Measurements from ENCODE around the gene EXD3. TPM values are rescaled to one million over a fixed set of nuclear protein-coding genes. Genes with fewer than 3 reads are reported as not detected.

The EXD3 gene
- total RNA-seq, 1 experiment from 2014 or later: 1.9 TPM

DNA sequence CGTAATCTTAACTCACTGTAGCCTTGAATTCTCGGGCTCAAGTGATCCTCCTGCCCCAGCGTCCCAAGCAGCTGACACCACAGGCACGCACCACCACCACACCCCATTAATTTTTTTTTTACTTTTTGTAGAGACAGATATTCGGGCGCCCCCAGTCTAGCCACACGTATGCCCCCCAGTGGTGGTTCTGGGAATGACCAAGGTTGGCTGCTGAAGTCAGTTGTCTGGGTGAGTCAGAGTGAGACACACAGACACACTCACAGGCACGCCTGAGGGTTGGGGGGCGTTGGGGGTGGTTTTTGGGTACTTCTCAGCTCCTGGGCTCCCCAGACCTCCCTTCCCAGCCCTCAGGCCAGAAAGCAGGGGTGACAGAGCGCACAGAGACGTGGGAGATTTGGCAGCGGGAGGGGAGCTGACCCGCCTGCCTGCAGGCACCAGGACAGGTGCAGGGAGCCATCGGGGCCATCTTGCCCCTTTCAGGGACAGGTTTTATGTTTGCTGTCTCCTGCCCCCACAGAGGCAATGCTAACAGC lies 22.4 kb upstream of the EXD3 start:
- H3K4me1 ChIP-seq: peaks cover 10% of the 10 kb centered on the region
- H3K9me3 ChIP-seq (replicated peaks): 0 out of 2 replicates have a peak, but pooled peaks cover 2% of the 10 kb centered on the region
- DNase-seq: peak; percentile 84 to 92
- H3K27ac ChIP-seq: no peak overlapping the region
- H3K4me3 ChIP-seq: no peak overlapping the region
- no peaks in the 10 kb centered on the region; the same call in 1 of the 2 replicates for H3K27me3 ChIP-seq
- 0 out of 2 replicates have a peak, but pooled peaks cover 11% of the 10 kb centered on the region for H3K36me3 ChIP-seq

DNA sequence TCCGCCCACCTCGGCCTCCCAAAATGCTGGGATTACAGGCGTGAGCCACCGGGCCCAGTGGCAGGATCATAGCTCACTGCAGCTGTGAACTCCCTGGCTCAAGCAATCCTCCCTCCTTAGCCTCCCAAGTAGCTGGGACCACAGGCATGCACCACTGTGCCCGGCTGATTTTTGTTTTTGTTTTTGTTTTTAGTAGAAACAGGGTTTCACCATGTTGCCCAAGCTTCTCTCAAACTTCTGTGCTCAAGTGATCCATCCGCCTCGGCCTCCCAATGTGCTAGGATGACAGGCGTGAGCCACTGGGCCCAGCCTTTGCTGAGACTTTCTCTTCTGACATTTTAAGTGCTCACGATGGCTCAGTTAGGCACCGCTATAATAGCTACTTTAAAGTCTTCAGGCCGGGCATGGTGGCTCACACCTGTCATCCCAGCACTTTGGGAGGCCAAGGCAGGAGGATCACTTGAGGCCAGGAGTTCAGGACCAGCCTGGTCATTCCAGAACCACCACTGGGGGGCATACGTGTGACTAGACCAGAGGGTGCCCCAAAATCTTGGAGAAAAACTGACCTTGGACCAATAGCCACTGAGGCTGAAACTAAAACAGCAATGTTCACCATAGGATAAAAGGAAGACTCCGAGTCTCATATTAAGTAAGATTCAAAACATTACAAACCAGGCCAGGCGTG lies 21.3 kb upstream of the EXD3 start:
- Histone ChIP-seq H3K4me1 (peaks cover 10% of the 10 kb centered on the region), H3K9me3 (replicated peaks) (0 out of 2 replicates have a peak, but pooled peaks cover 2% of the 10 kb centered on the region), H3K27me3 (no peaks in the 10 kb centered on the region; the same call in 1 of the 2 replicates), H3K4me3 (no peak overlapping the region), H3K36me3 (0 out of 2 replicates have a peak, but pooled peaks cover 2% of the 10 kb centered on the region), H3K27ac (no peak overlapping the region)
- no peak for DNase-seq

DNA sequence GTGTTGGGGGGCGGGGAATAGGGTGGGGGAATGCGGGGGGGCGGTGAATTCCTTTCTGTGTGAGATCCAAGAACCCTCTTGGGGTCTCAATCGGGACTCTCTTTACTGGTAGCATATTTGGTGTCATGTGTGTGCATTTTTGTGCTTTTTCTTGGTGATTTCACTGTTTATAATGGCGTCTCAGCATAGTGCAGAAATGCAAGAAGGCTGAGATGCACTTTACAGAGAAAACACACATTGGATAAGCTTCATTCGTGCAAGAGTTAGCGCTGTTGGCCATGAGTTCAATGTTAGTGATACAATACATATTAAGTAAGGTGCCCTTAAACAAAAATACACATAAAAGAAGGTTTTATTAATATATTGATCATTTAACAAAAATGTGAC lies 19.0 kb upstream of the EXD3 start:
- no peak for DNase-seq
- no peak overlapping the region for H3K27ac ChIP-seq
- H3K4me3 ChIP-seq: no peak overlapping the region
- 0 out of 2 replicates have a peak, but pooled peaks cover 2% of the 10 kb centered on the region for H3K9me3 ChIP-seq (replicated peaks)
- H3K27me3 ChIP-seq: no peaks in the 10 kb centered on the region; the same call in 1 of the 2 replicates
- H3K4me1 ChIP-seq: peaks cover 10% of the 10 kb centered on the region
- no peaks in the 10 kb centered on the region for H3K36me3 ChIP-seq

DNA sequence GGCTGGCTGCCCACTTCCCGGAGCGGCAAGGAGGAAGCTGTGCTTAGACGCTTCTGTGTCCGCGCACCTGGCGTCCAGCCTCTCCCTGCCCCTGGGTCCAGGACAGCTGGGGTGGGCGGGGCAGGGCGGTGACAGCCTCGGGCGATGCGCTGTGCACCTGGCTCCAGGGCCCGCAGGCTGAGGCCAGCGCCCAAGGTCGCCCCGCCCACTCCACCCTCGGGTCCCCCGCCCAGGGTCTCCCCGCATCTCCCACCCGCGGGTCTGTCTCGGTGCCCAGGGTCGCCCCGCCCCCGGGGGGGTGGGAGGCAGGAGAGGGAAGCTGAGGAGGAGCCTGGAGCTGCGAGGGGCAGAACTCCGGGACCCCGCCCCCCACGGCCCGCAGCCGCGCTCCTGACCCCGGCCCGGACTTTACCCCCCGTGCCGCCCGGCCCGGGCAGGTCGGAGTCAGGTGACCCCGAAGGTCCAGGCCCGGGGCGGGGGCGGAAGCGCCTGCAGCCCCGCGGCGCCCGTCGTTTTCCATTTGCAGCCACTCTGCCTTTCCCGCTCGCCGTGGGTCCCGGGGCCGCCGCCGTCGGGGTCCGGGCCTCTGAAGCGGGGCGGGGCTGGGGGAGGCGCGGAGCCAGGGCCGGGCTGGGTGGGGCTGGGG lies 18.4 kb upstream of the EXD3 start, which contains the start of gene ENTPD8:
TSS of gene ENTPD8 (minus strand) at position 69 of the 646 bp plus-strand sequence. CDS start 3,072 bp downstream, outside the sequence.
- H3K27ac ChIP-seq: no peak within 1 kb of the TSS
- no peaks in the 10 kb centered on the region for H3K36me3 ChIP-seq
- DNase-seq: peak; percentile 82 to 84
- H3K4me3 ChIP-seq: peak within 1 kb of the TSS; percentile 24
- H3K9me3 ChIP-seq (replicated peaks): 0 out of 2 replicates have a peak, but pooled peaks cover 2% of the 10 kb centered on the region
- peaks cover 11% of the 10 kb centered on the region for H3K4me1 ChIP-seq
- no peaks in the 10 kb centered on the region; the same call in 1 of the 2 replicates for H3K27me3 ChIP-seq

DNA sequence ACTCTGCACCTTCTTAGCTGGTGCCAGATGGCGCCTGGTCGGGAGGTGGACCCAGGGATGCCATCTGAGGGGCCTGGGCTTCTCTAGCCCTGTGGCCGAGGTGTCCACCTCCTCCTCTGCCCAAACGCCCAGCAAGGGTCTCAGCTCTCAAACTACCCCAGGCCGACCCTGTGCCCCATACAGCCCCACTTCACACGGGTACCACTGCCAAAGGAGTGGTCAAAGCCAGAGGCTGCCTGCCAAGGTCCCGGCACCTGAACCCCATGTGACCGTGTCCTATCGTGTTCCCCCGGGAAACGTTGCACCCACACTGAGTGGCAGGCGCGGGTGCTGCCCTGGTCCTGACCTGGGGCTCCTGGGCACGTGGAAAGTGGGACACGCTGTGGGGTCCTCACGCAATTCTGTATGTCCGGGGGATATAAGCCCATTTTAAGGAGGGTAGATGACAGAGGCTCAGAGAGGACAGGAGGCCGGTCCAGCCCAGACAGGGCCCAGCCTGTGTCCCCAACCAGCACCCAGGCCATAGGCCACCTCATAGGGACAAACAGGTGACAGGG lies 16.3 kb upstream of the EXD3 start:
- Histone ChIP-seq H3K36me3 (no peaks in the 10 kb centered on the region), H3K4me1 (peaks cover 13% of the 10 kb centered on the region), H3K27ac (no peak overlapping the region), H3K4me3 (no peak overlapping the region), H3K27me3 (peaks cover 5% of the 10 kb centered on the region), H3K9me3 (replicated peaks) (0 out of 2 replicates have a peak, but pooled peaks cover 2% of the 10 kb centered on the region)
- DNase-seq: no peak

DNA sequence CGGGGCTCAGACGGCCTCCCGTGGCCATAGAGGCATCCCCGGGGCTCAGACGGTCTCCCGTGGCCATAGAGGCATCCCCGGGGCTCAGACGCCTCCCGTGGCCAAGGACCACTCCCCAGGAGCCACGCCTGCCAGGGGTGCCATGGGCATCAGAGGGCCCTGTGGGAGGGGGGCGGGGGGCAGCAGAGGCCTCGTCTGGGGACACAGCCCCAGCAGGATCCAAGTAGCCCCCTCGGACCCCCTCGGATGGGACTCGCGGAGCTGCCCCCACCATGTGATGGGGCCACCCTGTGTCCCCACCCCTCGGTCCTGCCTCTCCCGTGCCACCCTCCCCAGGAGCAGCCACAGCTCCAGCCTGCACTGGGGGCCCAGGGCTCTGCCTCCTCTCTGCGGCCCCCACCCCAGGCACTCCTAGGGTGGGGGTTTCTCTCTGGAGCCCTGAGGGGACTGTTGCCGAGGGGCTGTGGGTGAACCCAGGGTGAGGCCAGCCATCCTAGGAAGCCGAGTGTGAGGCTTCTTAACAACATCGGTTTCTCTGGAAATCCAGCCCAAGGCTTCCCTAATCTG lies 15.7 kb upstream of the EXD3 start:
- Histone ChIP-seq H3K9me3 (replicated peaks) (0 out of 2 replicates have a peak, but pooled peaks cover 2% of the 10 kb centered on the region), H3K27me3 (peaks cover 11% of the 10 kb centered on the region), H3K27ac (no peak overlapping the region), H3K4me1 (peaks cover 13% of the 10 kb centered on the region), H3K4me3 (no peak overlapping the region), H3K36me3 (no peaks in the 10 kb centered on the region)
- no peak for DNase-seq

DNA sequence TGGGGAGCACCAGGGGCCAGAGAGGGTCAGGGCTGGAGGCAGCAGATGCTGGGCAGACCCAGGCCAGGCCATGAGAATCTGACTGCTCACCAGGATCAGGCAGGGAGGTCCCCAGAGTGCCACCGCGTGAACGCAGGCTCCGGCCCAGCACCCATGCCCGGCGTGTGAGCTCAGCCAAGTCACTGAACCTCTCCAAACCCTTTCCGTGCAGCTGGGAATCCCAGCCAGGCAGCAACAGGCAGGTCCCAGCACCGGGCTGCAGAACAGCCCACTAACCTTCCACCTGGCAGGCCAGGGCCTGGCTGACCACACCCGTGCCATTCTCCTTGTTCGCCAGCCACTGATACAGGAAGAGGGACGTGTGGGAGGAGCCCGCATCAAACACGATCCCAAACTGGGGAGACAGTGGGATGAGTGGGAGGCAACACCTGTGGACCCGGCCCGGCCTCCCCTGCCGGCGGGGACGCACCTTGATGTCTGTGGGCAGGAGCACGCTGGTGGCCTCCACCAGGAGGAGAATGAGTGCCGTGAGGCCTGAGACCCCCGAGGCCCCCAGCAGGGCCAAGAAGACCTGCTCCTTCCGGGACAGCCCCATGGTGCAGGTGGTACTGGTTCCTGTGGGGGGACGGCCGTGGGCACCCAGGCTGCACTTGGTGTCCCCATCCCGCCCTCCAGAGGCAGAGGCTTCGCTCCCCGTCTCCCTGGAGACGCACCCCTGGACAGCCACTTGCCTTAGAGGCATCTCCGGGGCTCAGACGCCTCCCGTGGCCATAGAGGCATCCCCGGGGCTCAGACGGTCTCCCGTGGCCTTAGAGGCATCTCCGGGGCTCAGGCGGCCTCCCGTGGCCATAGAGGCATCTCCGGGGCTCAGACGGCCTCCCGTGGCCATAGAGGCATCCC lies 15.0 kb upstream of the EXD3 start:
- H3K36me3 ChIP-seq: no peaks in the 10 kb centered on the region
- H3K4me1 ChIP-seq: peaks cover 13% of the 10 kb centered on the region
- 0 out of 2 replicates have a peak, but pooled peaks cover 2% of the 10 kb centered on the region for H3K9me3 ChIP-seq (replicated peaks)
- H3K4me3 ChIP-seq: no peak overlapping the region
- no peak overlapping the region for H3K27ac ChIP-seq
- peaks cover 18% of the 10 kb centered on the region for H3K27me3 ChIP-seq
- no peak for DNase-seq

DNA sequence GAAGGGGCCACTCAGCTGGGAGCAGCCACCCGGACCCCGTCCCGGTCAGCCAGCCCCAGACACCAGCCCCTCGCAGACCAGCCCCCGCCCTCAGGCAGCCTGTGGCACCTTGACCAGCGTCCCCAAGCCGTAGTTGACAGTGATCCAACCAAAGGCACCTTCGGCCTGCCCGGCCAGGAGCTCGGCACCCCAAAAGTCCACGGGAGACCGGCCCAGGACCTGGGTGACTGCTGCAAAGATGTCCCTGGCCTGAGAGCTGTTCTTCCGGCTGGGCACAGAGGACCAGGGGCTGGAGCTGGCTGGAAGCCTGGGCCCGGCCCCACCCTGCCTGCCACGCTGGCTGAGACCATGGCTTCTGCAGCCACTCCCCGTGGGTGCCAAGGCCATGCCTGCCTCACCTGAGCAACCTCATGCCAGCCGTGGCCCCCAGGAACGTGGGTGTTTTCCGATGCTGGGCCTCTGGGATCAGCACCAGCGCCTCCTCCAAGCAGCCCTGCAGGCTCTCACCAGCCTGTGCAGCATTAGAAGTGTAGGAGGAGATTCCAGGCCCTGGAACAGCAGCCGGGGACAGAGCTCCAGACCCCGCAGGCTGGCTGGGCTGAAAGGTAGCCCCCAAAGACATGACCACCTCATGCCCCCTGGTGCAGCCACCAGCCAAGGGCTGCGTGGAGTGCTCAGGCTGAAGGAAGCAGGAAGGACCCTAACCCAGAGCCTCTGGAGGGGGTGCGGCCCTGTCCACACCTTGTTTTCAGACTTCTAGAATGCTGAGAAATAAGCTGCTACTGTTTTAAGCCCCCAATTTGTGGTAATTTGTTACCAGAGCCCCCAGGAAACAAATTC lies 14.0 kb upstream of the EXD3 start:
- Histone ChIP-seq H3K36me3 (no peaks in the 10 kb centered on the region), H3K4me1 (peaks cover 10% of the 10 kb centered on the region), H3K4me3 (no peak overlapping the region), H3K9me3 (replicated peaks) (0 out of 2 replicates have a peak, but pooled peaks cover under 1% of the 10 kb centered on the region), H3K27ac (no peak overlapping the region), H3K27me3 (peaks cover 24% of the 10 kb centered on the region)
- no peak for DNase-seq

DNA sequence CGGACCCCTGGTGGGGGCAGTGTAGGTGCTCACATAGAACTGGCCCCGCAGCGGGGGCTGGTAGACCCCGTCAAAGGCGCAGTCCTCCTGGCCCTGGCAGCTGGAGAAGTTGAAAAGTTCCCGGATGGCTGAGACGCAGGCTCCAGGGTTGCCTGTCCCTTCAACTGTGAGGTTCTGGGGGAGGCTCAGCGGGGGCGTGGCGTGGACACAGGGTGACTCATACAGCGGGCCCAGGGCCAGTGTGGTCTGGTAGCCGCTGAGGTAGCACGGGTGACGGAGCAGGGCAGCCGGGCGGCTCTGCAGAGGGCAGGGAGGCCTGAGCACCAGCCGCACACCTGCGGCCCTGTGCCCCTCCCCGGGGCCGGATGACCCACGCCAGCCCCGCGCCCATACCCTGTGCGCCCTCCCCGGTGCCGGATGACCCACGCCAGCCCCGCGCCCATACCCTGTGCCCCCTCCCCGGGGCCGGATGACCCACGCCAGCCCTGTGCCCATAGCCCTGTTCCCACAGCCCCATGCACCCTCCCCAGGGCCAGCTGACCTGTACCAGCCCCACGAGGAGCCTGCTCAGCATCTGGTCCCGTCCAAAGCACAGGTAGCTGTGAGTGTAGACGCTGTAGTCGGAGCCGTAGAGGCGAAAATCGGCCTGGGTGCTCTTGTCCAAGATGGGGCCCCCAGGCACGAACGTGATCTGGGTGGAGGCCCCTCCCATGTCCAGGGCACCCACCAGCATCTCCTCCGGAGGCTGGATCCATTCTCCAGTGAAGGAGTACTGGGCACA lies 13.2 kb upstream of the EXD3 start:
- Histone ChIP-seq H3K27ac (no peak overlapping the region), H3K9me3 (replicated peaks) (no peaks in the 10 kb centered on the region), H3K4me3 (no peak overlapping the region), H3K27me3 (peaks cover 32% of the 10 kb centered on the region), H3K36me3 (no peaks in the 10 kb centered on the region), H3K4me1 (peaks cover 11% of the 10 kb centered on the region)
- DNase-seq: peak; percentile 89

DNA sequence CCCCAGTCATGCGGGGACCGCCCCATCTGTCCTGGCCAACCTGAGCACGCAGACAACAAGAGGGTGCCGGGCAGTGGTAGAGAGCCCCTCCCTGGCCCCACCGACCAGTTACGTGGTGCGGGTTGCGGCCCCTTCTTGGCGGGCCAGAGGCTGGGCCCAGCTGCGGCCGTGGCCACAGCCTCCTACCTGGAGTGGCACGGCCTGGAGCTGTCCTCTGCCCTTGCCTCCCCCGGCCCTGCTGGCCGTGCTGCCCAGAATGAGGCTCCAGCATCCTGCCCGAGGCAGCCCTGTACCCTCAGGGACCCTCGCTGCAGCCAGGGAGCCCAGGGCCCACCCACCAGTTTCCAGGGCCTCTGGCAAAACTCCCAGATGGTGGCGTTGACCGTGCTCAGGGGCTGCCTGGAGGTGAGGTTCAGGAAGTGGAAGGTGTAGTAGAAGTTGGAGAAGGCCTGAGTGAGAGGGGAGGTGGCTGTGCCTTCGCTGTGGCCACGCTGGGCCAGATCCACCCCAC lies 12.5 kb upstream of the EXD3 start:
- no peaks in the 10 kb centered on the region for H3K9me3 ChIP-seq (replicated peaks)
- no peak overlapping the region for H3K4me3 ChIP-seq
- peaks cover 37% of the 10 kb centered on the region for H3K27me3 ChIP-seq
- H3K27ac ChIP-seq: no peak overlapping the region
- DNase-seq: no peak
- H3K36me3 ChIP-seq: no peaks in the 10 kb centered on the region
- peaks cover 18% of the 10 kb centered on the region for H3K4me1 ChIP-seq

DNA sequence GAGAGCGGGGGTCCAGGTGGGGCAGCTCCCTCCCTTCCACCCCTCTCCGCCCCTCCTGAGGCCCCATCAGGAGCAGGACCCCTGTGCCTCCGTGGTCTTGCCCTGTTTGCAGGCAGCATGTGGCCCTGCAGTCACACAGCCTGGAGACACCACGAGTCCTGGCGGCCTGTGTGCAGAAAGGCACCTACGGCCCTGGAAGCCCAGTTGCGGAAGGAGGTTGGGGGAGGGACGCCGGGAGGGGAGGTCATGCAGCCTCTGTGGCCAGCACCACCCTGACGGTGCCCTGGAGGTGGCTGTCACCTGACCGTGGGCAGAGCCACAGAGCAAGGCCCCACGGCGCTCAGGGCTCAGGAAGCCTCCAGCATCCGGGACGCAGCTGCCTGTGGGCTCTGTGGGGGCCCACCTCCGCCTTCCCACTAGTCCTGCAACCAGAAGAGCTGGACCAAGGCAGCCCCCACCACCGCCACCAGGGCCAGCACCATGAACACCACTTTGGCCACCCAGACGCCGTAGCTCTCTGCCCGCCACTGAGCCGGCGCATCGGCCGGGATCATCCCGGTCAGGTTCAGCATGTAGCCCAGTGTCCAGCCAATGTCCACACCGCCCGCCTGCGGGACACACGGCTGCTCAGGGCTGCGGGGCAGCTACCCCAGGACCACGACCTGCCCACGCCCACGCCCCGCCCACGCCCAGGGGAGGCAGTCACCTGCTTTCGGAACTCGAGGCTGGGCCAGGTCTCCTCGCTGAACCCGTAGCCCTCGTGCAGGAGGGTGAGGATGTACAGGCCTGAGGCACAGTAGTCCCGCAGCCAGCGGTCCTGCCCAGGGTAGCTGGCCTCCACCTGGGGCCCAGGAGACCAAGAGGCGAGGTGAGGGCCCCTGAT lies 11.8 kb upstream of the EXD3 start:
- no peak overlapping the region for H3K27ac ChIP-seq
- peaks cover 37% of the 10 kb centered on the region for H3K27me3 ChIP-seq
- no peak for DNase-seq
- H3K9me3 ChIP-seq (replicated peaks): no peaks in the 10 kb centered on the region
- H3K36me3 ChIP-seq: no peaks in the 10 kb centered on the region
- no peak overlapping the region for H3K4me3 ChIP-seq
- H3K4me1 ChIP-seq: peaks cover 23% of the 10 kb centered on the region

Data from SJCRH30 (cell line).